ENCODE measurements around the gene YPEL2. TPM values are rescaled to one million over a fixed set of nuclear protein-coding genes. Genes with fewer than 3 reads are reported as not detected.

Gene YPEL2
- total RNA-seq, 1 experiment from 2014 or later: 1.1 TPM

DNA sequence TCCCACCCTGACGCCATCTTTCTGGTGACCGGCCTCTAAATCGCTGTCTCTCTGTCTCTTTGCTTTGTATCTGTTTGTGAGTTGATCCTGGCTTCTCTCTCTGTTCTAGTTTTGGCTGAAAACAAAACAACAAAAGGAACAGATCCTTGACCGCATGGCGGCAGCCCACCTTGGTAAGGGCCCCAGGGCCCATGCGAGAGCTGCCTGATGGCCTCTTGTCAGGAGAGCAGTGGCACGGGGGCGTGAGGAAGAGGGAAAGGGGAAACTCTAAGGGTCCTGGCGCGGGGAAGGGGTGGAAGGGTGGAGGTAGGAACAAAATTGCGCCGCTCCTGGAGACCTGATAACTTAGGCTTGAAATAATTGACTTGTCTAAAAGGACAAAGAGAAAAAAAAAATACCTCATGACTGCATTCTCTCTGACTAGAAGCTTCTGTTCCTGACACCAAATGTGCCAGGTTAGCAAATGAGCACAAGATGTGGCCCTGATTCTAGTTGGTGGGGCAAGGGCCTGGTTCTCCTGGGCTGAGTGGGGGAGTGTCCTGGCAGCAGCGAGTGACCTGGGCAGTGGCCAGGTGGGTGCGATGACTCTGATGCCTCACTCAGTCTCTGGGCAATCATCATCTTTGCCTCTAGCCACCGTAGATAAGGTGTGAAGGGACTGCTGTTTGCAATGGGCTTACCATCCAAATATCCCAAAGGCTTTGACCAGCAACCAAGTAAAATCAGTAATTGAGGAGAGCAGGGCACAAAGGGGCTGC, 66.0 kb downstream of the YPEL2 start:
- Histone ChIP-seq H3K4me3 (ENCODE audit: low read depth in 2 of 2, low read length in 2 of 2) (no peak overlapping the region), H3K36me3 (ENCODE audit: control insufficient read depth, insufficient read depth, low read length) (no peaks in the 10 kb centered on the region), H3K4me1 (ENCODE audit: control insufficient read depth, insufficient read depth, low read length) (no peaks in the 10 kb centered on the region), H3K27ac (ENCODE audit: low read length) (no peak overlapping the region), H3K9me3 (ENCODE audit: control insufficient read depth, insufficient read depth, low read depth, low read length) (no peaks in the 10 kb centered on the region), H3K27me3 (ENCODE audit: control insufficient read depth, insufficient read depth, low read length) (no peaks in the 10 kb centered on the region)
- DNase-seq (ENCODE audit: low read depth, low spot score) (no peak), ATAC-seq (no peak)
- intact Hi-C loops (cut with micrococcal nuclease; ENCODE audit: unreplicated experiment): no loop called here
- CTCF ChIA-PET: no interaction called here
- BruUV-seq (replicated peaks): no TSS peak
- POLR2A ChIA-PET: no interaction called here
- in situ Hi-C loops (cut with HindIII; ENCODE audit: low pct_unique_long_range_greater_than_20kb, low sequenced_read_pairs): no loop called here
- TF ChIP-seq REST (IDR thresholded peaks at IDR 0.05; ENCODE audit: insufficient read depth in 1 of 2, low read depth in 2 of 2, low read length in 1 of 2) (no peak), POLR2AphosphoS5 (IDR thresholded peaks at IDR 0.05; ENCODE audit: low read depth, low read length) (no peak), CTCF (IDR thresholded peaks at IDR 0.05) (no peak), SIN3A (IDR thresholded peaks at IDR 0.05; ENCODE audit: borderline replicate concordance, insufficient read depth, low read depth, low read length) (no peak), TCF7L2 (IDR thresholded peaks at IDR 0.05; ENCODE audit: low read depth, low read length) (no peak)

- BruUV-seq (replicated peaks): no TSS peak
- H3K36me3 ChIP-seq (ENCODE audit: control insufficient read depth, insufficient read depth, low read length): no peaks in the 10 kb centered on the region
- no peak overlapping the region for H3K4me3 ChIP-seq (ENCODE audit: low read depth in 2 of 2, low read length in 2 of 2)
- in situ Hi-C loops (cut with HindIII; ENCODE audit: low pct_unique_long_range_greater_than_20kb, low sequenced_read_pairs) (no loop called here), intact Hi-C loops (cut with micrococcal nuclease; ENCODE audit: unreplicated experiment) (no loop called here)
- no peak for ATAC-seq
- DNase-seq (ENCODE audit: low read depth, low spot score): no peak
- no peaks in the 10 kb centered on the region for H3K9me3 ChIP-seq (ENCODE audit: control insufficient read depth, insufficient read depth, low read depth, low read length)
- H3K4me1 ChIP-seq (ENCODE audit: control insufficient read depth, insufficient read depth, low read length): no peaks in the 10 kb centered on the region
- ChIA-PET CTCF (no interaction called here), POLR2A (no interaction called here)
- H3K27ac ChIP-seq (ENCODE audit: low read length): no peak overlapping the region
- TF ChIP-seq POLR2AphosphoS5 (IDR thresholded peaks at IDR 0.05; ENCODE audit: low read depth, low read length): no peak
- TF ChIP-seq TCF7L2 (IDR thresholded peaks at IDR 0.05; ENCODE audit: low read depth, low read length): no peak
- TF ChIP-seq SIN3A (IDR thresholded peaks at IDR 0.05; ENCODE audit: borderline replicate concordance, insufficient read depth, low read depth, low read length): no peak
- TF ChIP-seq REST (IDR thresholded peaks at IDR 0.05; ENCODE audit: insufficient read depth in 1 of 2, low read depth in 2 of 2, low read length in 1 of 2): no peak
- TF ChIP-seq CTCF (IDR thresholded peaks at IDR 0.05): no peak
- H3K27me3 ChIP-seq (ENCODE audit: control insufficient read depth, insufficient read depth, low read length): no peaks in the 10 kb centered on the region
Observed at GRCh38 chr17:59399914-59400313, 68.5 kb downstream of the YPEL2 start.

Measured in Panc1 (cell line).